HL-60 (cell line): ENCODE data around the gene MYOM1.
"Not testable (repeated sequence)": the region's sequence is repeated elsewhere in the genome, so short reads cannot be mapped to it uniquely, and the experiment has no call there.

Experiments
- DNase-seq, 2 experiments: peaks; one replicate each; pipeline ENCODE4 v3.0.0-alpha.2; 2010 to 2020; ENCODE audit warnings: low read depth in 1 of 2, low spot score in 1 of 2
- H3K27ac ChIP-seq: fragments of 250-450 bp; sonication (Bioruptor Pico); replicated peaks from 2 replicates; pipeline ENCODE4 v1.5.1; 2020; ENCODE audit warnings: mild to moderate bottlenecking, moderate library complexity
- H3K27me3 ChIP-seq: fragments of 250-450 bp; sonication (Bioruptor Pico); 2 replicates; pipeline ENCODE4 v1.5.1; 2021; ENCODE audit warnings: mild to moderate bottlenecking, moderate library complexity; ENCODE audit not compliant: insufficient read depth, poor library complexity, severe bottlenecking
- H3K4me3 ChIP-seq: replicated peaks from 2 replicates; pipeline ENCODE4 v1.5.1; 2011; ENCODE audit warnings: mild to moderate bottlenecking, control low read depth, low read length; ENCODE audit not compliant: insufficient read depth
- GABPA ChIP-seq: IDR thresholded peaks from 2 replicates; pipeline ENCODE4 v1.6.1; 2012; ENCODE audit warnings: low read depth
- POLR2AphosphoS5 ChIP-seq: IDR thresholded peaks from 2 replicates; pipeline ENCODE4 v1.6.1; 2012; ENCODE audit warnings: low read depth
- REST ChIP-seq: IDR thresholded peaks from 2 replicates; pipeline ENCODE4 v1.6.1; 2012; ENCODE audit warnings: low read depth; ENCODE audit not compliant: insufficient replicate concordance
- SPI1 ChIP-seq: IDR thresholded peaks from 2 replicates; pipeline ENCODE4 v1.6.1; 2012; ENCODE audit warnings: low read depth, mild to moderate bottlenecking, borderline replicate concordance
- TF ChIP-seq, protein P1 (sequence below): IDR thresholded peaks from one replicate; pipeline ENCODE4 v1.5.1; 2011; ENCODE audit warnings: low read length, control low read depth, inconsistent platforms; ENCODE audit not compliant: insufficient read depth

Gene MYOM1

DNA sequence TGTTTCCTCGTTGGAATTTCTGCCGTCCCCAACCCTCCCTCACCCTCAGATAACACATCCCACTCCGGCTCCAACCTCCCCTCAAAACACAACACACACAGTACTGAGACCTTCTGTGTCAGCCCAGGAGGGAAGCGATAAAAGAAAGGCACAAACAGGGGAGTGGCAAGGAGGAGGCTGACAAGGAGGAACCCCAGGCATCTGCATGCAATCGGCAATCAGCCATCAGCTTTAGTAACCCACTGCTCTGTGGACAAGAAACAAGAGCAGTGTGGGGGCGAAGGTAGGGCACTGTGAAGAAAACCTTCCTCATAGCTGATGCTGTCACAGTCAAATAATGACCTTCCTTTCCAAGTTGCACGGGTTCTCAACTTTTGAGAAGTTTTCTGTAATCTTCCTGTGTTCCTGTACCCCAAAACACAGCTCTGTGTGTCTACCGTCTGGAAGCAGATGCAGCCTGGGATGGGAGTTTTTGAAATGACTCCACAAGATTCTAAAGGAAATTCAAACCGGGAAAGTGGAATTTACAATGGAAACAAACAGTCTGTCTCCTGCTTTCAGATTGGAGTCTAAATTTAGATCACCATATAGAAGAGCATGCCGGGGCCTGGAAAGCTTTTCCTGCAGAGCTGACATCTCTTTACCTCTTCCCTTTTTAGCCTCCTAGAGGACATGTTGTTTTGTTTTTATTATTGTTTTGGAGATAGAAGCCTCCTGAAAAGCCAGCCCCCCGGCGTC, 190.4 kb downstream of the MYOM1 start:
- DNase-seq = peak in 1 of 2 experiments; percentile 48
- Histone ChIP-seq H3K4me3 (no peak overlapping the region), H3K27ac (no peak overlapping the region), H3K27me3 (no peaks in the 10 kb centered on the region)
- TF ChIP-seq, protein P1, sequence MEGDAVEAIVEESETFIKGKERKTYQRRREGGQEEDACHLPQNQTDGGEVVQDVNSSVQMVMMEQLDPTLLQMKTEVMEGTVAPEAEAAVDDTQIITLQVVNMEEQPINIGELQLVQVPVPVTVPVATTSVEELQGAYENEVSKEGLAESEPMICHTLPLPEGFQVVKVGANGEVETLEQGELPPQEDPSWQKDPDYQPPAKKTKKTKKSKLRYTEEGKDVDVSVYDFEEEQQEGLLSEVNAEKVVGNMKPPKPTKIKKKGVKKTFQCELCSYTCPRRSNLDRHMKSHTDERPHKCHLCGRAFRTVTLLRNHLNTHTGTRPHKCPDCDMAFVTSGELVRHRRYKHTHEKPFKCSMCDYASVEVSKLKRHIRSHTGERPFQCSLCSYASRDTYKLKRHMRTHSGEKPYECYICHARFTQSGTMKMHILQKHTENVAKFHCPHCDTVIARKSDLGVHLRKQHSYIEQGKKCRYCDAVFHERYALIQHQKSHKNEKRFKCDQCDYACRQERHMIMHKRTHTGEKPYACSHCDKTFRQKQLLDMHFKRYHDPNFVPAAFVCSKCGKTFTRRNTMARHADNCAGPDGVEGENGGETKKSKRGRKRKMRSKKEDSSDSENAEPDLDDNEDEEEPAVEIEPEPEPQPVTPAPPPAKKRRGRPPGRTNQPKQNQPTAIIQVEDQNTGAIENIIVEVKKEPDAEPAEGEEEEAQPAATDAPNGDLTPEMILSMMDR = no peak
- no peak for TF ChIP-seq REST
- no peak for TF ChIP-seq GABPA
- TF ChIP-seq SPI1 = no peak
- TF ChIP-seq POLR2AphosphoS5 = no peak

GRCh38 chr18:3028115-3028514, 191.7 kb downstream of the MYOM1 start:
- H3K4me3 ChIP-seq, H3K27me3 ChIP-seq, DNase-seq, H3K27ac ChIP-seq: not testable (repeated sequence)

- H3K27ac ChIP-seq = no peak overlapping the region
- TF ChIP-seq REST (no peak), SPI1 (no peak), POLR2AphosphoS5 (no peak), GABPA (no peak)
- TF ChIP-seq, protein P1 = no peak
- no peak for DNase-seq
- no peak overlapping the region for H3K4me3 ChIP-seq
- no peaks in the 10 kb centered on the region for H3K27me3 ChIP-seq
Measured at GRCh38 chr18:3027370-3027891, 192.3 kb downstream of the MYOM1 start.

- Histone ChIP-seq H3K27ac (no peak overlapping the region), H3K27me3 (no peaks in the 10 kb centered on the region), H3K4me3 (no peak overlapping the region)
- TF ChIP-seq GABPA (no peak), REST (no peak), SPI1 (no peak), POLR2AphosphoS5 (no peak)
- TF ChIP-seq, protein P1 = no peak
- no peak for DNase-seq
Measured at GRCh38 chr18:3025544-3025943, 194.2 kb downstream of the MYOM1 start.

DNA sequence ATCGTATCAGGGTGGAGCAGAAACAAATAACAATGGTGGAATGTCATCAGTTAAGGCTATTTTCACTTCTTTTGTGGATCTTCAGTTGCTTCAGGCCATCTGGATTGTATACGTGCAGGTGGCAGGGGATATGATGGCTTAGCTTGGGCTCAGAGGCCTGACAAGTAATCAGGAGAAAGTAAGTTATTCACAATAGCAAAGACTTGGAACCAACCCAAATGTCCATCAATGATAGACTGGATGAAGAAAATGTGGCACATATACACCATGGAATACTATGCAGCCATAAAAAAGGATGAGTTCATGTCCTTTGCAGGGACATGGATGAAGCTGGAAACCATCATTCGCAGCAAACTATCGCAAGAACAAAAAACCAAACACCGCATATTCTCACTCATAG, 196.2 kb downstream of the MYOM1 start:
- H3K4me3 ChIP-seq, H3K27me3 ChIP-seq, H3K27ac ChIP-seq, DNase-seq: not testable (repeated sequence)
